HG03103 (cell line): ENCODE results near the gene SP110.
"Not testable (repeated sequence)": the region's sequence is repeated elsewhere in the genome, so short reads cannot be mapped to it uniquely, and the experiment has no call there.

Experiments
- ATAC-seq: cut with Tn5 transposase; IDR thresholded peaks from one replicate; pipeline ENCODE4 v1.9.1; 2021; ENCODE audit warnings: low read depth; ENCODE audit not compliant: unreplicated experiment

The SP110 gene

DNA sequence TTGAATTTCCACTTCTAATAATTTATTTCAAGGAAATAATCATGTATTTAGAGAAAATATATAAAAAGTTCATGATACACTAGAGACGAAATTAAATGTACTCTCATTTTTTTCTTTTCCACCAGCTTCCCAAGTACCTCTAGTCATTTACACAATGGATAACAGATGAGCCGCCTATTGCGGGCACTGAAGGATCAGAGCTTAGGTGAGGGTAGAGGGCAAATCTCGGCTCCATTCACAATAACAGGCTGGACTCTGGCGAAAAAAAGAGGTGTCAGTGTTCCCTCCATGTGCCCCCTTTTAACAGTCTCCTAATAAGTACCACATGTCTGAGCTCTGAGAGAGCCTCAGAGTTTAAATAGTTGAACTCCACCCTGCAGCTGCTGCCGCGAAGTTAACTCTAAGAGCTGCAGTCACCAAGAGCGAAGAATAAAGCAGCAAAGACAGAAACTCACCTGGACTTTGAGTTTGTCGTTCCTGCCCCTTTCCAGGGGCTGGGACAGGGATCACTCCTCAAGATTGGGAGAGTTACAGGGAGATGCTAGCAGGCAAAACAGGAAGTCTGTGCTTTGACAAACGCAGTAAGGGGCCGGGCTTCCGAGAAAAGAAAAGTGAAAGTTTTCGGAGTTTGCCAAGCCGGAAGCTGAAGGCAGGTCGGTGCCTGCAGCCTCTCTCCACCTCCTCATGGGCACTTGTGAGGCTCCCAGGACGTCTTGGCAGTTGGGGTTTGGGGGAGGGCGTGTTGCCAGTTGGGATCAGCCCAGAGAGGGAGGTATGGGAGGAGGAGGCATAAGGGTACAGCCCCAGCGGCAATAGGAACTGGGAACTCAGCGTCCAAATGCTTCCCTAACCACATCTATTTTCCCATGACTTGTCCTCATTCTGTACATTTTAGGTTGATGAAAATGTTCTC, at the start of gene SP110:
TSS of gene SP110 (minus strand) at position 566 of the 913 bp plus-strand sequence. CDS start 3,057 bp downstream, outside the sequence.
- peak; percentile 68 for ATAC-seq

DNA sequence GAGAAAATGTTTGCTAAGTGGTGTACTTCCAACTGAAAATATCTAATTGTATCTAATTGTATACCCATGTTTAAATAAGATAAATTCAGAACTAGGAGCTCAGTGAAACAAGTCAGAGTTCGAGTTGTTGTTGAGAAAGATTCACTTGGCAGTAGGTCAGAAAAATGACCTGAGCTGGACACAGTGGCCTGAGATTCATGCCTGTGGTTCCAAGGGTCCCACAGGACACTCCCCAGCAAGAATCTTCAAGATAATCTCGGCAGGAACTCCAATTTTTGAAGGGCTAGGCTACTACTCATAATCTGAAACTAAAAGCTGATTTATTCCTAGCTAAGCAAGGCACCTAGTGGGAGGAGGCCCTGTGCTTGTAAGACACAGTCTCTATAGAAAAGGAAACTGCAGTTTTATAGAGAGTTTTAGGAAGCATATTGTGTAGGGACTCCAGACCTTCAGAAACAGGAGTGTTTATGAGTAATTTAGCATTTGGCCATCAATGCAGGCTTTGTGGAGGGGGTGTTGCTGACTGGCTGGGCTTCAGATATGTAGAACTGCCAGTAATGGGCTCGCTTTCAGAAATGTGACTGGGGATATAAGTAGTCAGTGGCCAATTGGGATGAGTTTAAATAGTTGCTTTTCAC, 48.9 kb upstream of the SP110 start:
- no peak for ATAC-seq

DNA sequence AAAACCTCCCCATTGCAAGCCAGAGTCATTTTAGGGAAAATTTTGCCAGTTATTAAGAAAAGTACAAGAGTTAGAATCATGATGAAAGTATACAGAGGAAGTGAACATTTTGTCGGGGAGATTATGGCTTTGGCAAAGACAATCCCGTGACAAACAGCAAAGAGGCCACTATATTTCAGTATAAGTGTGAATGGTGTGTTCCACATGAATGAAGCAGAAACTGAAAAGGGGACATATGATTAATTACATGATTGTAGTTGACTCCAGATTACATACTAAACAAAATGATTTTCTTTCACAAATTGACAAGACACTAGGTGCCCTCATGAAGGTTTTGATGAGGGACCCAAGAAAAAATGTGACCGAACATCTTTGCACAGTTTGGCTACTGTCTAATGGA, 47.8 kb upstream of the SP110 start:
- peak; percentile 54 for ATAC-seq

DNA sequence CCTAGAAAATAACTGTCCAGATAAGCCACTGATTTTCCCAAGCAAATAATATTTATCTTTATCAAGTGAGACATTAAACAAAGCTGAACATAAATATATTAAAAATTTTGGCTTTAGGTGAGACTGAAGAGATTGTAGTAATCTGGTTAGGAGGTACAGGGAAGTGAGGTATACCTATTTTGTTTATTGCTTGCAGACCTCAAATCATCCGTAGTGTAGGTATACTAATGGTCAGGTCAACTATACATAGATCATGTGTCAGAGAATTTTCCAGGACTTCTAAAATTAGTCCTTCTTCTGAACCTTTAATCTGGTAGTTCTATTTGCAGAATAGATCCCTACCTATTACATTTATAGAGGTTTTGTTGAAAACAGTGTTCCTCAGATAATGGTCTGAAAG, 47.3 kb upstream of the SP110 start:
- peak; percentile 4 for ATAC-seq

DNA sequence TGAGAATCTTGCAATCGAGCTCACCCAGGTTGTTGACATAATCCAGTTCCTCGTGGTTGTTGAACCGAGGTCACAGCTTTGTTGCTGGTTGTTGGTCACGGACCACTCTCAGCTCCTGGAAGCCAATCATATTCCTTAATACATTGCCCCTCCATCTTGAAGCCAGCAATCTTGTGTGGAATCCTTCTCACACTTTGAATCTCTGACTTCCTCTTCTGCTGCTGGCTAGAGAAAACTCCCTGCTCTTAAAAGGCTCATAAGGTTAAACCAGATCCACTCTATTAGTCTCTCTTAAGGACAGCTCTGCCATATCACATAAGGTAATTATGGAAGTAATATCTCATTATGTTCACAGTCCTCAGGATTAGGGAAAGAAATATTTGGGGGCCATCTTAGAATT, 46.9 kb upstream of the SP110 start:
- ATAC-seq: no peak

DNA sequence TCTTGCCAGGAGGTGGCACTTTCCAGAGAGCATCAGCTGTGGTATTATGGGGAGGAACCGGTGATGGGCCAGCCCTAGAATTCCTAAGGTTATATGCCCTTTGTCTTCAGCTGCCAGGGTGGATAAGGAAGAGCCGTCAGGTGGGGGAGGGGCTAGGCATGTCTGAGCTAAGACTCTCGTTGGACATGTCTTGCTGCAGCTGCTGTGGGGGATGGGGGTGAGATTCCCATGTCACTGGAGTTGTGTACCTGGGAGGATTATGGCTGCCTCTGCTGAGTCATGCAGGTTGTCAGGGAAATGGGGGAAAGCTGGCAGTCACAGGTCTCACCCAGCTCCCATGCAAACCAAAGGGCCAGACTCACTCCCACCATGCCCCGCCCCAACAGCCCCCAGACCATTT, 45.2 kb upstream of the SP110 start:
- ATAC-seq: not testable (repeated sequence)

DNA sequence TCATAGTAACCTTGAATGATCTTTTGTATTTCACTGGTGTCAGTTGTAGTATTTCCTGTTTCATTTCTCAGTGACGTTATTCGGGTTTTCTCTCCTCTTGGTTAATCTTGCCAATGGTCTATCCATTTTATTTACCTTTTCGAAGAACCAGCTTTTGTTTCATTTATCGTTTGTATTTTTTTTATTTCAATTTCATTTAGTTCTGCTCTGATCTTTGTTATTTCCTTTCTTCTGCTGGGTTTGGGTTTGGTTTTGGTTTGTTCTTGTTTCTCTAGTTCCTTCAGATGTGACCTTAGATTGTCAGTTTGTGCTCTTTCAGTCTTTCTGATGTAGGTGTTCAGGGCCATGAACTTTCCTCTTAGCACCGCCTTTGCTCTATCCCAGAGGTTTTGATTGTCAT, 42.5 kb upstream of the SP110 start:
- no peak for ATAC-seq

DNA sequence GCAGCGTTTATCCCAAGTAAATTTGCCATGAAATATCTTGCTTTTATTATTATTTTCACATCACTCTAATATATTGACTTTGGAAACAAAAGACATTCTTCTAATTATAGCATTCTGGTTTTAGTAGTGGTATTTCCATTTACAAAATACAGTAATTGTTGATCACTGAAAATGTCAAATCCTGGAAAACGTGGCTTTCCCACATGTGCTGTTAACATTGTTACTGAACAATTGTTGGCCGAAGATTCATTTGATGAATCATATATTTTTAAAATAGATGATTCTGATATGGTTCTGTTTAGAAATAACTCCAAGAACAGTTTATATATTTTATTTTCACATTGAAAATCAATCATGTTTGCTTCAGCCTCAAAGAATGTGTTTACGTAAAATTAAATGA, 38.7 kb upstream of the SP110 start:
- no peak for ATAC-seq

DNA sequence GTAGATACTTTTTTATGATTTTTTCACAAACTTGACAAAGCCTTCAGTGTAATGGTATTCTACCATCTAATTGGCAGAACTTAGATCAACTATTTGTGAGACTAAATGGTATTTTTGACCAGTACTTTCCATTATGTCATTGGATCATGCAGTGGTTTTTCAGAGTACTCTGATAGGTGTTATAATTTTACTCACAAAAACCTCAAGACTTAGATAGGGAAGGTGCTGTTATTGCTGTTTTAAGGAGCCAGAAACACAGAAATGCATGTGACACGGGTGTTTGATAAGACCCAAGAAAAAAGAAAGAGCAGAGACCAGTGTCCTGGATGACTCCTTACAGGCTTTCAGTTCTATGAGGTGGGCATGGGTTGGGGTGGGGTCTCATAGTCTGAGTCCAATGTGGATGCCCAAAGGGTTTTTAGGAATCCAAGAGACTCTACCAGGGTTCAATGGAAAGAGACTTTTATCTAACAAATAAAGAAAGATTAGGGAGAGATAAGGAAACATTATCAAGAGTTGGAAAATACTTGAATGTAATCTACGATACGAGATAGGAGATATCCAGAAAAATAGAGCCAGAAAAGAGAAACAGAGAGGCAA, 37.0 kb upstream of the SP110 start:
- ATAC-seq: no peak

DNA sequence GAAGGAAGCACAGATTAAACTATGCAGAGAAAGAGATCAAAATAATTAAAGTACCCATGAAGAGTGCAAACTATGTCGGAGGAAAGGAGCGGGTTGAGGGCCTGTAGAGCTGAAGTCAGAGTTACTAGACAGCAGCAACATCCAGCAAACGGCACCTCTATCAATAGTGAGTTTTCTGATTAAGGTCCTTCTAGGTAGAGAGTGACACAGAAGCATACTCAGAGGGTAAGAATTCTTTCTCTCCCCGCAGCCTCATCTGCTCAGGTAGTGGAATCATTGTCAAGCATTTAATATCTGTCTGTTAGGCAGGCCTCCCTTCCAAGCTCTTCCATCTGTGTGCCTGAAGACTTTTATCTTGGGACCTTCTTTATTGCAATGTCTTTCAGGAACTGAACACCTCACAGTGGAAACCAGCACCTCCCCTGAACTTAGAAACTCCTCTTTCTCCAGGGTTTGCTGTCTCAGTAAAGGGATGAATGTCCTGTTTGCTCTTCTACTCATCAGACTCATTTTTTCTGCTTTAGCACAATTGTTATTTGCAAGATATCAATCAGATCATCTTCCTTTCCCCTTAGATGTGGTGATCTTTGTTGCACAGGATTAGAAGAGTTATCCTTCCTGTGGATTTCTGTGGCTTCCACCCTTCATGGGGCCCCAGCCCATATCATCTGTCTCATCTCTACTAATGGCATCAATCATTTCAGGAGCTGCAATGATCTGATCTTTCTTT, 34.5 kb upstream of the SP110 start:
- ATAC-seq: no peak

DNA sequence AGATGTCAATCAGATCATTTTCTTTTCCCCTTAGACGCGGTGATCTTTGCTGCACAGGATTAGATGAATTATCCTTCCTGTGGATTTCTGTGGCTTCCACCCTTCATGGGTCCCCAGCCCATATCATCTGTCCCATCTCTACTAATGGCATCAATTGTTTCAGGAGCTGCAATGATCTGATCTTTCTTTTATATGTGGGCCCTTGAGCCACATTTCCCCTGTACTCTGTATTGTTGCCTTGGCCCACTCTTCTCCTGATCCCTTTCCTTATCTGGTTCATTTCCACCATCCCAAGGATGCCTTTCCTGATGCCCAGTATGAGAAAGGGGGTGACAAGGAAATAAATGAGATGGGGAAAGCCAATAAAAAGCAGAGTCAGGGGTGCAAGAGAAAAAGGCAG, 30.4 kb upstream of the SP110 start:
- ATAC-seq: no peak

DNA sequence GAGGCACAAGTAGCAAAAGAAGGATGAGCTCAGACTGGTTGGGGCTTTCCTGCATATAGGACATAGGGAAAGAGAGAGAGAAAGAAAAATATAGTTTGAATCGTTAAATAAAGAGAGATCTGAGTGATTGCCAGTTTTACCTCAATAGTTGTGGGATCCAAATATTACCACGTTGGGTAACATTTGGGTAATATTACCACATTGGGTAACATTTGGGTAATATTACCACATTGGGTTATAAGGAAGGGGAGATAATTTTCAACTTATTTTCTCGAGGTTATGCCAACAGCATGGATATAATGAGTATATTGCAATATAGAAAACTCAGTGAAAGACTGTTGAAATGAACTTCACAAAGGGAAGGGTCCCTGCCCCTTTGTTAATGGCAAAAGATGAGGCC, 26.4 kb upstream of the SP110 start:
- no peak for ATAC-seq

DNA sequence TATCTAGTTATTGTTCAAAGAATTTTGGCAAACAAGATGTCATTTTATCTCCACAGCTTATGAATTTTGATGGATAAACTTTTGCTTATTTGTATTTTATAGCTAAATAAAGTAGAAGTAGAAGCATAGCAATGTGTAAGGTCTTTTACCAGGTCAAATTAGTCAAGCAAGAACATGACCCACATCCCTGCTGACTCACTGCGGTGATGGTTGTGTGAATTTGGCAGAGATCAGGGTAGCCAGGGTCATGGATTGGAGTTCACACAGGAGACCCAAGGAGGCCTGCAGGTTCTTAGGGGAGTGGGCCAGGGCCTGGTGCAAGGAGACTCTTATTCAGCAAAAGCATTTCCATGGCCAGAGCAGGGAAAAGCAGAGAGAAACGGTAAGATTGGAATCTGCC, 24.4 kb upstream of the SP110 start:
- ATAC-seq: no peak

DNA sequence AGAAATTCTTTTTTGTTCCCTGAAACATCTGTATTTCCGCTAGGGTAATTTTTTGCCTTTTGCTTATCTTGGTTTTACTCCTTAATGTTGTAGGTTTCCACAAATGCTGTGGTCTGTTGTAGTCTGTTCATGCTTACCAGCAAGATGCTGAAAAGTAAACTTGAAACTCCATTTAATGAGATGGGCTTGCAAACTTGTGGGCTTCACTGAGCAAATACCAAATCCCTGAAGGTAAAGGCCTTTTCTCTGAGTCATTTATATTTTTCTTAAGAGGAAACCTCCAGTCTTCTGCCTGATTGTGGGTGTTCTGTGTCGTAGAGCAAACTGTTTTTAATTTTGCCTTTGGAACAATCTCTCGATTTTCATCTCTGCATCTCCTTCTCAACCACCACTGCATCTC, 15.1 kb upstream of the SP110 start:
- no peak for ATAC-seq

DNA sequence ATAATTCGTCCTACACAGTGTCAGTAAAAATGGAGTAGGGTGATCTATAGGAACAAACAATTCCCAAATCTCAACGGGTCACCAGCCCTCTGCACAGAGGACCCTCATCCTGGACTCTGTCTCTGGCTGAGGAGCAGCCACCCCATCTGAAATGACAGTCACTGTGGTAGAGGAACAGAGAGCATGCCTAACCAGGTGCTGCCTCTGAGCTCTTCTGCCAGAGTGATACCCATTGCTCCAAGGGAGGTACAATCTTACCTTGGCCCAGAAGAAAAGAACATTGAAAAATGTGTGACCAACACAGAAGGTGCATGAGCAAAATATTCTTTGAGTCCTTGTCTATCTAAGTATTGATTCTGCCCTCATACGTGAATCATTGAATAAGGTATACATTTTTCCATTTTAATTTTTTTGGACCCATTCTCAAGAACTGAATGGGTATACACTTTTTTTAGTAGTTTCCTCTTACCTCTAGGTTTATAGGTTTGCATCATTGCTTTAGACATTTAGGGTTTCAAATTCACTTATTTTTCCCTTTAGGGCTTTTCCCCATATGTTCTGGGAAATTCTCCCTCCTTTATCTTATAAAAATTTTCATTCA, 14.4 kb upstream of the SP110 start:
- no peak for ATAC-seq

DNA sequence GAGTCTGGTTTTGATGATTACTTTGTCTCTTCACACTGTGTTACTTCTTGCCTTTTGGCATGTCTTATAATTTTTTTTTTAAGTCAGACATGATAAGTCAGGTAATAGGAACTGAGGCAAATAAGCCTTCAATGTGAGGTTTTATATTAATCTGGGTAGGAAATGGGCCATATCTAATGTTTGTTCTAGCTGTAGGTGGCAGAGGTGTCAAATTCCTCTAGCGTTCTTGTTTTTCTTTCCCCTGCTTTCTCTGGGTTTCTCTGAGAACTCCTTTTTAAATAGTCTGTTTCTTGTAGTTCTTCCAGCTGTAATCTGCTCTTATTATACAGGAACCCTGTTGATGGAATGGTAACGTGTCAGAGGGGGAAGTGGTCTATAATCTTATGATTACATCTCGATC, 11.5 kb upstream of the SP110 start:
- ATAC-seq: no peak

DNA sequence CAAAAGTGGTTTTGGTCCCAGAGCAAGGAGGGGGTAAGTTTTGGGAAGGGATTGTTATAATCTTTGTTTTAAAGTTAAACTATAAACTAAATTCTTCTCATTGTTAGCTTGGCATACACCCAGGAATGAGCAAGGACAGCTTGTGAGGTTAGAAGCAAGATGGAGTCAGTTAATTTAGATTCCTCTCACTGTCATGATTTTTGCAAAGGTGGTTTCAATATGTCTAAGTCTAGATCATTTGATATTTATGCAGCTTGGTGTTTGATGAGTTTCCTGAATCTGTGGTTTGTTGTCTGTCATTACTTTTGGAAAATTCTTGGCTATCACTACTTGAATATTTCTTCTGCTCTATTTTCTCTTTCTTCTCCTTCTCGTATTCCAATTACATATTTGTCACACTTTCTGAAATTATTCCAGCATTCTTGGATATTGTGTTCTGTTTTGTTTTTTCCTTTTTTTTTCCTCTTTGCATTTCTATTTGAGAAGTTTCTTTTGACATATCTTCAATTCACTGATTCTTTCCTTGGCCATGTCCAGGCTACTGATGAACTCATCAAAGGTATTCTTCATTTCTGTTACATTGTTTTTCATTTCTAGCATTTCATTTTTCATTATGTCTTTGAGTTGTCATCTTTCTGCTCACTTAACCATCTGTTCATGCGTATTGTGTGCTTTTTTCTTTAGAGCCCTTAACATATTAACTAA, 10.9 kb upstream of the SP110 start:
- ATAC-seq: no peak

DNA sequence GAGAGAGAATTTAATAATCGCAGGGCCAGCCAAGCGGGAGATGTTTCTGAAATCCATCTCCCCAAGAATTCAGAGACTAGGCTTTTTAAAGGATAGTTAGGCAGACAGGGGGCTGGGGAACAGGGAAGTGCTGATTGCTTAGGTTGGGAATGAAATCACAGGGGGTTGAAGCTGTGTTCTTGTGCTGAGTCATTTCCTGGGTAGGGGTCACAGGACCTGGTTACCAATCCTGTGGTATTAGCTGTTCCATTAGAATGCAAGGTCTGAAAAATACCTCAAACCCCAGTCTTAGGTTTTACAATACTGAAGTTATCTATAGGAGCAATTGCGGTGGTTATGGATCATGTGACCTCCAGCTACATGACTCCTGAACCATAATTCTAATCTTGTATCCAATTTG, 10.3 kb upstream of the SP110 start:
- no peak for ATAC-seq

DNA sequence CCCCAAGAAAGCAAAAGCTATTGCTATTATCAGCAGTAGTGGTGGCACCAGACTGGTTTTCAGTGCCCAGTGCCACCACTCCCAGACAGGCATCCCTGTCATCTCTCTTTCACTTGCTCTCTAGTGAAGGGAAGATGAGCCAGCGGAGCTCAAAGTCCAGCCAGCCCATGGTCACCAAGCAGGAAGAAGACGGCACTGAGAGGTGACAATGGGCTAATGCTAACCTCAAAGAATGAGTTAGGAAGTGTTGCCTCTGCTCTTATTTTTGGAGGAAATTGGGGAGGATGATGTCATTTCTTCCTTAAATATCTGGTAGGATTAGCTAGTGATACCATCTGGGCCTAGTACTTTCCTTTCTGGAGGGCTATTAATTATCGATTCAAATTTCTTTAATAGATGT, 7.4 kb upstream of the SP110 start:
- no peak for ATAC-seq

DNA sequence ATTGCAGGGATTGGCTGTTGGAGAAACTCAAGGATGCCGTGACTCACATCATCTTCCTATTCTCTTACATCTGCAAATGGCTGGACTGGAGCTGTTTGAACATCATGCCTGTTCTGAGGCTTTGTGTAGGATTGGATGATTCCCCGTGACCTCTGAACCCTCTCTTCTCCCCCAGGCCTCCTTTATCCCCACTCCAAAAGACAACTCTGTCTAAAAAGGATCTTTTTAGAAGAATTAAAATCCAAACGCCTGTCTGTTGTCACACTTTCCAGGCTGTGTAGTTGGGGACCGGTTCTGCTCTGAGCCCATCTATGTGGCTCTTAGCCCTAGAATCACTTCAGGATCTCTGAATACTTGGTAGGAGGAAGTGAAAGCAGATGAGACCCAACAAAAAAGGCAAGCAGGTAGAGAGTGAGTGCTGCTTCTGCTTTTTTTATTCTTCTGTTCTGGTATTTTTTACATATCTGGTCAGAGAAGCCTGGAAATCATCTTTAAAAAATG, 6.3 kb upstream of the SP110 start:
- ATAC-seq: peak; percentile 70
